ENCODE data around the gene MYL9.

MYL9 gene

GRCh38 chr20:36593347-36593929 is 52.1 kb downstream of the MYL9 start:
- POLR2A ChIA-PET = no interaction called here
- CTCF ChIA-PET = interaction anchor here (0.8 to 8.1 kb wide), 4 partner anchors 11 to 36 kb away, joined by 3 to 99 read pairs (median 9); partner anchors contain the start of gene RAB5IF
- no peak for DNase-seq (ENCODE audit: low read depth, low spot score)
- H3K4me3 ChIP-seq (ENCODE audit: low read depth, low read length) = no peak overlapping the region
- TF ChIP-seq, protein P1, sequence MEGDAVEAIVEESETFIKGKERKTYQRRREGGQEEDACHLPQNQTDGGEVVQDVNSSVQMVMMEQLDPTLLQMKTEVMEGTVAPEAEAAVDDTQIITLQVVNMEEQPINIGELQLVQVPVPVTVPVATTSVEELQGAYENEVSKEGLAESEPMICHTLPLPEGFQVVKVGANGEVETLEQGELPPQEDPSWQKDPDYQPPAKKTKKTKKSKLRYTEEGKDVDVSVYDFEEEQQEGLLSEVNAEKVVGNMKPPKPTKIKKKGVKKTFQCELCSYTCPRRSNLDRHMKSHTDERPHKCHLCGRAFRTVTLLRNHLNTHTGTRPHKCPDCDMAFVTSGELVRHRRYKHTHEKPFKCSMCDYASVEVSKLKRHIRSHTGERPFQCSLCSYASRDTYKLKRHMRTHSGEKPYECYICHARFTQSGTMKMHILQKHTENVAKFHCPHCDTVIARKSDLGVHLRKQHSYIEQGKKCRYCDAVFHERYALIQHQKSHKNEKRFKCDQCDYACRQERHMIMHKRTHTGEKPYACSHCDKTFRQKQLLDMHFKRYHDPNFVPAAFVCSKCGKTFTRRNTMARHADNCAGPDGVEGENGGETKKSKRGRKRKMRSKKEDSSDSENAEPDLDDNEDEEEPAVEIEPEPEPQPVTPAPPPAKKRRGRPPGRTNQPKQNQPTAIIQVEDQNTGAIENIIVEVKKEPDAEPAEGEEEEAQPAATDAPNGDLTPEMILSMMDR (IDR thresholded peaks at IDR 0.05; ENCODE audit: insufficient read depth, low read length, missing control alignments) = no peak

- H3K4me3 ChIP-seq (ENCODE audit: low read depth, low read length) = no peak overlapping the region
- TF ChIP-seq, protein P1 (IDR thresholded peaks at IDR 0.05; ENCODE audit: insufficient read depth, low read length, missing control alignments) = no peak
- DNase-seq (ENCODE audit: low read depth, low spot score) = no peak
- ChIA-PET CTCF (interaction anchor here (1.2 kb wide), 1 partner anchor 15 kb away, joined by 3 read pairs; no protein-coding TSS in a partner anchor), POLR2A (no interaction called here)
These were observed 58.6 kb downstream of the MYL9 start for GRCh38 chr20:36599912-36600345.

Measured in AG04449 (cell line).